SK-N-MC (cell line): Measurements from ENCODE around the gene FBLN1.

Source experiments
- EZH2 ChIP-seq: fragments of 200-600 bp; sonication (generic); IDR thresholded peaks from one replicate; pipeline ENCODE4 v1.6.1; 2017; ENCODE audit warnings: antibody characterized with exemption
- FOXP2 ChIP-seq: optimal IDR thresholded peaks from 2 replicates; pipeline ENCODE3; 2011; ENCODE audit warnings: mild to moderate bottlenecking, moderate library complexity; ENCODE audit not compliant: insufficient read depth; ENCODE audit errors: extremely low read length, control extremely low read depth
- POLR2AphosphoS5 ChIP-seq: IDR thresholded peaks from 2 replicates; pipeline ENCODE4 v1.6.1; 2012; ENCODE audit warnings: mild to moderate bottlenecking, low read depth, low read length, borderline replicate concordance

DNA sequence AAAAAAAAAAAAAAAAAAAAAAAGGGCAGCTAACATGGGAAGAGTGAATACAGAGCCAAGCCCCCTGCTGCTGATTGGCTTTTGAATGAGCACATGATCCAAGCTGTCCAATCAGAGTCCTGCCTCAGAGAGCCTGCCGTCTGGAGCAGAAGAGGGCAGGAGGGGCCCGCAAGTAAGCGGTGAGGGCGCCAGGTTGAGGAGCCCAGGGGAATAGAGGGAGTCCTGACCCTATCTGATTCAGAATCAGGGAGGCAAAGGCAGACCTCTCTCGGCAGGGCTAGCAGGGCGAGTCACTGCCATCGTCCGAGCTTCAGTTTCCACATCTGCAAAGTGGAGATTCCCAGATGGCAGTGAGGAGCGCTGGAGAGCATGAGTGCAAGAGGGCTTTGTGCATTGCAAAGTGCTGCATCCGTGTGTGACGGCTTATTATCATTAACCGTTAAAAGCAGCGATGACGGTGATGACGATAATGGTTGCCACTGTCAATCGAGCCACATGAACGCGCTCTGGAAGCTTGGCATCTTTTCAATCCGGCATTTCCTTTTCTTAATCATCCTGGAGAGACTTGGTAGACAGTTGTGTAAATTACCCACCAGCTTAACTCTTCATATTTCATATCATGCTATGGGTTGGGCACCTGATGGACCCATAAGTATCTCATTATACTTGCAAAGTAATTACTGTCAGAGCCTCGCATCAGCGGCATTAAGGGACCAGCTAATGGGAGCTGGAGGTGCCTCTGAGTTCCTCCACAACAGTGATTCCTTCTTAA lies 100.3 kb downstream of the FBLN1 start:
- TF ChIP-seq POLR2AphosphoS5: peak; percentile 72
- no peak for TF ChIP-seq EZH2
- TF ChIP-seq FOXP2: no peak
